Activated CD8-positive, alpha-beta memory T cell treated with anti-CD3 and anti-CD28 coated beads for 24 hours (primary cell): ENCODE measurements around the gene LARP4B.
"Not testable (repeated sequence)": the region's sequence is repeated elsewhere in the genome, so short reads cannot be mapped to it uniquely, and the experiment has no call there.

Experiments used
- DNase-seq: peaks from one replicate; pipeline ENCODE4 v3.0.0-alpha.2; 2020

LARP4B gene

GRCh38 chr10:955820-956217 is 24.3 kb upstream of the LARP4B start:
- DNase-seq, result no peak

DNA sequence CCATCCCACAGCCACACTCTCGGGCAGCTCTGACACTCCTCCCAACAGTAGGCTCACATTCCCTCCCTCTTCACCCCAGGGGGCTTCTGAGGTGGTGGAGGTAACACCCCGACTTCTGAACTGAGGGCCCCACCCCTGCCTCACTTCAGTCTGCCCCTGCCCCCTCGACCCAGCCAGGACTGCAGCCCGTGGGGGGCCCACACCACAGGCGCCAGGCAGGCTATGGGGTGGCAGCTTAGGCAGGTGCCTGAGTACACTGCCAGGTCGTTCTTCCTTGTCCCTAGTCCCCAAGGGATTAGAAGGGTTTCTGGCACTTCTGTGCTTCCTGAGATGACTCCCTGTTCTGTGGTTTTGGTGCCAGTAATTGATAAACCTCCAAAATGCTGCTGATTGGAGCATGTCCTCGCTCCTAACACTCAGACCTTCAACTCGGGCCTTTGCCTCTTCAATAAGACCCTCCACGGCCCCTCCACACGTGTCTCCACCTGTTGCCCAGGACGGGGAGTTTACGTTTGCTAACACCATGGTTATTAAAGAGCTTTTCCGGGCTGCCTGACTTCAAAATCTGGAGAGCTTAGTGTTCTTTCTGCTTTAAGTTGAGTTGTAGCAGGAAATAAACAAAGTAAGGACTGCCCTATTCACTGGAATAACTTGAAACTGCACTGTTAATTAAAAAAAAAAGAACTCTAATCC is 23.8 kb upstream of the LARP4B start:
- DNase-seq, result no peak

- no peak for DNase-seq
These were observed 22.9 kb upstream of the LARP4B start for GRCh38 chr10:954396-954795.

DNA sequence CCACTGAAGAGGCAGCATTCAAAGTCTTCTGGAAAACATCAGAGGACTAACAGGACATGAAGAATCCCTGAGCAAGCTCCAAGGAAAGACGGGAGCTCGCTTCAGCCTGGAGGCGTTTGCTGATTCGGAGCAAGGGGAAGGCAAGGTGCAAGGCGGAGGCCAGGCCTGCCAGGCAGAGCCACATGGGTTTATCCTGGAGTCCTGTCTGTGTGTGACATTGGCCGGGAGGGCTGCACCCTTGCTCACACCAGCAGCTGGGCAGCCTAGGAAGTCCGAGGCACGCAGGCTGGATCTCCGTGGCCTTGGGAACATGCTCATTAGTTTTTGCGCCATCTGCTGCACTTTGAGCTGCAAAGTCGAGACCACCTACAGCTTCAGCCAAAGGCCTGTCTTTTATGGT is 22.3 kb upstream of the LARP4B start:
- DNase-seq, result no peak

- DNase-seq, result no peak
These were observed 17.9 kb upstream of the LARP4B start for GRCh38 chr10:949446-949845.

- DNase-seq, result no peak
These were observed 16.8 kb upstream of the LARP4B start for GRCh38 chr10:948347-948746.

- no peak for DNase-seq
These were observed 16.4 kb upstream of the LARP4B start for GRCh38 chr10:947881-948280.

GRCh38 chr10:947051-947450 is 15.5 kb upstream of the LARP4B start:
- DNase-seq, result no peak

- DNase-seq, result no peak
These were observed 14.3 kb upstream of the LARP4B start for GRCh38 chr10:945778-946177.

DNA sequence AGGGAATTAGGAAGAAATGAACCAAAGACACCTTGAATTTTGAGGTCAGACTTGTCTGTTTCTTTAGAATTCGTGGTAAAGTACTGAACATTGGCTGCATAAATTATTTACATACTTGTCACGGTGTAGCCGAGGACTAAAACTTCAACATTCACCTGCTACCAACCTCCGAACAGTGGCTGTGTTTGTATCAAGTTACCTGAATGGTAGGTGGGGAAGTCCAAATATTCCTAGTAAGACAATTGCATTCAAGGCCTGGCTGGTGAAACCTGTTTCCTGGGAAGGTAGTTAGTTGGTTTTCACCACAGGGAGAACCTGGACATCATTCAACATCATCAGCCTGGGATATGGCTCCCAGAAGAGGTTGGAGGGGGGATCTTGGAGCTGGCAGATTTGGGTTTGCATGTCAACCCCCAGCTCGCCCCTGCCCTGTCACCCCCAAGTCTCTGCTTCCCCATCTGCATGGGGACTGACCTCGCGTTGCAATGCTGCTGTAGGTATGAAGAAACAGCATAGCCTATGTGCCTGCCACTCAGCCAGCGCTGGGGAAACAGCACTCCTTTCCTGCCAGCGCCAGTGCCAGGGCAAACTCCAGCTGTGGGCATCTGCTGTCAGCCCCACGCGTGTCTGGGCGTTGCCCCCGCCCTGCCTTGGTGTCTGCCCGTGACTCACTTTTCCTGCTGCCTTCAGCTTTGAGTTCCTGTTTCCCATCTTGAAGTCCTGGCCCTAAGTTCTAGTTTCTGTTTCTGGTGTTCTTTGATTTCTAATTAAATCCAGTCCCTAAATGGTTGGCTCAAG is 12.7 kb upstream of the LARP4B start:
- DNase-seq, result no peak

DNA sequence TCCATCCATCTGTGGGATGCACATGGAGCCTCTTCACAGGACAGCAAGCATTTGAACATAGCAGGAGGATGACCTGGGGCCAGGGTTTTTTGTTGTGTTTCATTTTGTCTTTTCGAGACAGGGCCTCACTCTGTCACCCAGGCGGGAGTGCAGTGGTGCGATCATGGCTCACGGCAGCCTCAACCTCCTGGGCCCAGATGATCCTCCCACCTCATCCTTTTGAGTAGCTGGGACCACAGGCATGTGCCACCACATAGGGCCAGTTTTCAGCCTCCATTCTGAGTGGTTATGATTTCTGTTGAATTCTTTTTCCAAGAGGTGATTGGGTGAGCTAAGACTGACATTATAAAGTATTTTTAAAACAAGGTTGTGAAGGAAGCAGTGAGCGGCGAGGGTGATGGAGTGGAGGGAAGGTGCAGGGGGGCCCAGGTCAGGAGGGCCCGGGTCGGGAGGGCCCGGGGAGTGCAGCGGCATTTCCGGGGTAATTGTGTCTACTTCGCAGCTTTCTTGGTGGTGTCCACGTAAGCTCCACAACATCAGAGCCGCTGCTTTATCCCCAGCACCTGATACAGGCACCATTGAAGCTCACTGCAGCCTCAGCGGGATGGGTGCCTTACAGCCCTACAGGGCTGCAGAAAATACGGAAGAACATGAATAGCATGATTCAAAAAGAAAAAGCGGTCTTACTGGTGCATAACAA is 12.0 kb upstream of the LARP4B start:
- DNase-seq, result no peak

DNA sequence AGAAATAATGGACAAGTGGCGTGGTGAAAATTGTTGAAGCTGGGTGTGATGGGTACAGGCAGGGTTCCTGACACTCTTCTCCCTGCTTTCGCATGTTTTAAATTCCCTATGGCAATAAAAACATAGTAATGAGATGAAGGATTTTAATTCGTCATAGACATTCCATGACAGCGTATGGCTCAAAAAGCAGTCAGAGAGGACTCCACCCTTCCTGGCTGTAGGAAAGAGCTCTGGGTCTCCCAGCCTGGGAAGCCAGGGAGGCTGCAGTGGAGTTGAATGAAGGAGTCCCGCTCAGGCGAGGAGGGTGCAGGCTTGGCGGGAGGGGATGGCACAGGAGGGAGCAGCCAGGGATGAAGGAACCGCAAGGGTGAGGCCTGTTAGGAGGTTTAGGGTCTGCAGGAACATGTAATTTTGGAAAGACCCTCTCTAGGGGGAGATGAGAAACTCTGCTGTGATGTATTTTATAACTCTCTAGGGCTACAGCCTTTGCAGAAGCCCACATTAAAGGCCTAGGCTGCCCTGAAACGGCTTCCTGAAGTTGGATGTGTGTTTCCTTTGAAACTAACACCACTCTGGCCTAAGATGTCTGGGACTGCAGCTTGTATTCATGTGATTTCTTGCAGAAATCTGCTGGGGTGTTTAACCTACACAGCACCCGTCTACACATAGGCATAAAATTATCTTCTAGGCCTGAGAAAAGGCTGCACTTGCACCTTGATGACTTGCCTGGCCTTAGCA is 7.6 kb upstream of the LARP4B start:
- no peak for DNase-seq

GRCh38 chr10:934746-935406 is 3.4 kb upstream of the LARP4B start:
- peak; percentile 28 for DNase-seq

DNA sequence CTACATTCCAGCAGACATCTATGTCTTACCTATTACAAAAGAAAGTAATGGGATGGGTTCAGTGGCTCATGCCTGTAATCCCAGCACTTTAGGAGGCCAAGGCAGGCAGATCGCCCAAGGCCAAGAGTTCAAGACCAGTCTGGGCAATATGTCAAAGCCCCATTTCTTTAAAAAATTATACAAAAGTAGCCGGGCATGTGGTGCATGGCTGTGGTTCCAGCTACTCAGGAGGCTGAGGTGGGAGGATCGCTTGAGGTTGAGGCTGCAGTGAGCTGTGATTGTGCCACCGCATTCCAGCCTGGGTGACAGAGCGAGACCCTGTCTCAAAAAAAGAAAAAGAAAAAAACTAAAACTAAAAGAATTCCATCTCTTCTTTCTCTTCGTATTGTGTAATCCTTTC is 2.7 kb upstream of the LARP4B start:
- DNase-seq, result not testable (repeated sequence)

- DNase-seq, result no peak
These were observed 1.1 kb upstream of the LARP4B start for GRCh38 chr10:932589-932988.

DNA sequence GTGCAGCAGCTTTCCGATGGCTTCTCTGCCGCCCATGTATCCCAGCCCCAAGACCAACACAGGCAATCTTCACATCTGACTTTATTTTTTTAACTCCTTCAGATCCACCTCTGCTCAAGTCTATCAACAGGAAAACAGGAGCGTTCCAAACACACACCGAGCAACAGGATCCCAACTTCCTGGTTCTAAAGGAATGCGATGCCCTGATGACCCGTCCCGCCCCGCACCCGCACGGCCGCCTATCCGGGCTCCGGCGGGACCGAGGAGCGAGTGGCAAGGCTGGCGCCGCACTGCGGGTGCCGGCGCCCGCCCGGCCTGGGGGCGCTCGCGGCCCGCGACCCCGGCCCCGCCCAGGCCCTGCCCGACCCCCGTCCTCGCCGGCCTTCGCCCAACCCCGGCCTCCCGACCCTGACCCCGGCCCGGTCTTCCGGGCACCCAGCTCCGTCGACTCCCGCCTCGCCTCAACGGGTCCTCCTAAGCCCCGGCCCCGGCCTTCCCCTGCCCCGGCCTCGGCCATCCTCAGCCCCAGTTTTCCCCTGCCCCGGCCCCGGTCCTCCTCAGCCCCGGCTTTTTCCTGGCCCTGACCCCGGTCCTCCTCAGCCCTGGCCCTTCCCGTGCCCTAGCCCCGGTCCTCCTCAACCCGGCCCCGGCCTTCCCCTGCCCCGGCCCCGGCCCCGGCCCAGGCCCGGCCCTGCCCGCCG is 730 bp downstream of the LARP4B start:
- peak; percentile 66 for DNase-seq

DNA sequence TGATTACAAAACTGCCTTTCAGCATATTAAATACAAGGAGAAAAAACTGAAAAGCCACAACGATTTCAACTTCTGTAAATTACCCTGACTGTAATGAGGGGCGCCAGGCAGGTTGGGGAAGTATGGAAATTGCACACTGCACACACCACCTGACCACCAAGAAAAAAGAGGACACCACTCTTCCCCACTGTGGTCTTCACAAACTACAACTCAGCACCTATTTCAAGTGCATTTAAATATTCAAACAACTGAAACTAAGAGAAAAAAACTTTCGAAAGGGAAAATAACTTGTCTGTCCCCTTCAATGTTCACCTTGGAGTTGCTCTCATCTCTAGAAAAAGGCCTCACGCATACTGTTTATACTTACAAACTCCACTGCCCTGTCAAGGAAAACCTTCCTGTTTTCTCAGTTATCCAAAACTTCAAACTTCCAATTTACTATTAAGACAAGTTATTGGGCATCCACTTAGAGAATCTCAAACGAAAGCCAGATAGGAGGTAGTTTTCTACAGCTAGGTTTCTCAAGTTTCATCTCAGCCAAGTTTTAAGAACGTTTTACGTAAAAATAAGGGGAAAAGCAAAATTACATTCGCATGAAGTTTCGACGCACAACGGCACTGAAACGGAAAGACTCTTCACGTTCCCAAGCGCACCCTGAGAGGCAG is 1.4 kb downstream of the LARP4B start:
- no peak for DNase-seq

- no peak for DNase-seq
These were observed 4.4 kb downstream of the LARP4B start for GRCh38 chr10:927131-927530.

DNA sequence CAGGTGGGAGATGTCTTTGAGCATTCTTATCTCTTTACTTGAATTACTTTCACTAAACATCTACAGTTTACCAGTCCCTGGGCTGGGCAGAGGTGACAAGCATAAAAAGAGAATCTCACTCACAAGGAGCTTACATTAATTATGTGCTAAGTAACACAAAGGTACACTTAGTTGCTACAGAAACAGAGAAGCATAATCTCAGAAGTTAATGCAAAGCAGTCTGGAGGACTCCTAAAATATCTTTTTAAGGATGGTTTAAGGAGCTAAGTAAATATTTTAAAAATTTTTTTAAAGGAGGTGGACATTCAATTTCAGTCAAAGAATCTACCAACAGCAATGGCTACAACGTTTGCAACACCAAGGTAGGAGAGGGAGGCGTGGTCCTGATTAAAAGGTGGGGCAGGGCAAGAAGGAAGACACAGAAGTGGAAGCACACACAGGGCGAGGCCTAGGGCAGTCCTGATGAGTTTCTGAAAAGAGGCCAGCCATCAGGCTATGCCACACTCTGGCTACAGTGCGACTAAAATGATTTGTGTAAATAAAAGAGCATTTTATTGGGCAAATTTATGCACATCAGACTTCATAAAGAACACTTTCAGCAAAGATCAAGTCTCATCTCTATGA is 5.3 kb downstream of the LARP4B start:
- no peak for DNase-seq

DNA sequence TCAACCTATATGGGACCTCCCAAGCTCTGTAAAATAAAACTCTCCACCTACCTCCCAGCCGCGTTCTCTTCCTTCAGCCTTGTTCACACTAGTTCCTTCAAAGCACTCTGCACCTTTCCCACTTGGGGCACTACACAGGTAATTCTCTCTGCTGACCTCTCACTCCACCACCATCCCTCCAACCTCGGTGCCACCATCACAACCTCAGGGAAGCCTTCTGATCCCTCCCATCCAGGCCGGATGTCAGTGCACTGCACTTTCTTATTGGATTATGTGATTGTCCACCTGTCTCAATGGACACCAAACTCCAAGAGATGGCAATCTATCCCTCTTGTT is 7.0 kb downstream of the LARP4B start:
- no peak for DNase-seq
